Osteoblast (primary cell): Measurements from ENCODE around the gene C10orf71. TPM values are rescaled to one million over a fixed set of nuclear protein-coding genes. Genes with fewer than 3 reads are reported as not detected.

Source experiments
- DNase-seq: peaks from one replicate; pipeline ENCODE4 v3.0.0; 2011; ENCODE audit warnings: low spot score, mixed read lengths; ENCODE audit not compliant: insufficient read length; ENCODE audit errors: missing footprints
- H2AFZ ChIP-seq: 2 replicates; pipeline ENCODE4 v1.6.0; 2011; ENCODE audit warnings: mild to moderate bottlenecking, low read length
- H3K27ac ChIP-seq: 2 replicates; pipeline ENCODE4 v1.5.1; 2011; ENCODE audit warnings: mild to moderate bottlenecking, low read depth, low read length, moderate library complexity
- H3K27me3 ChIP-seq: 2 replicates; pipeline ENCODE4 v1.6.0; 2012; ENCODE audit warnings: mild to moderate bottlenecking, control low read depth, inconsistent platforms, low read length, moderate library complexity; ENCODE audit not compliant: insufficient read depth
- H3K36me3 ChIP-seq: 2 replicates; pipeline ENCODE4 v1.5.1; 2011; ENCODE audit warnings: mild to moderate bottlenecking, low read length, control low read depth, moderate library complexity; ENCODE audit not compliant: insufficient read depth
- H3K4me1 ChIP-seq: 2 replicates; pipeline ENCODE4 v1.5.1; 2011; ENCODE audit warnings: mild to moderate bottlenecking, low read length, control low read depth, moderate library complexity; ENCODE audit not compliant: insufficient read depth
- H3K4me2 ChIP-seq: 2 replicates; pipeline ENCODE4 v1.6.0; 2011; ENCODE audit warnings: mild to moderate bottlenecking, low read length; ENCODE audit not compliant: insufficient read depth
- H3K4me3 ChIP-seq: fragments of 200-600 bp; sonication (generic); 3 replicates; pipeline ENCODE4 v1.5.1; 2012; ENCODE audit warnings: mild to moderate bottlenecking, low read length, inconsistent platforms; ENCODE audit not compliant: insufficient read depth
- H3K79me2 ChIP-seq: 2 replicates; pipeline ENCODE4 v1.6.0; 2012; ENCODE audit warnings: mild to moderate bottlenecking, low read length, control low read depth, inconsistent platforms; ENCODE audit not compliant: insufficient read depth
- H3K9me3 ChIP-seq: 2 replicates; pipeline ENCODE4 v1.5.1; 2011; ENCODE audit warnings: low read depth, low read length, control low read depth
- H4K20me1 ChIP-seq: 2 replicates; pipeline ENCODE4 v1.6.0; 2012; ENCODE audit warnings: mild to moderate bottlenecking, low read length, control low read depth; ENCODE audit not compliant: insufficient read depth
- CTCF ChIP-seq: IDR thresholded peaks from 2 replicates; pipeline ENCODE4 v1.5.1; 2011; ENCODE audit warnings: mild to moderate bottlenecking, low read depth, low read length, moderate library complexity; ENCODE audit errors: extremely low read depth
- total RNA-seq: library from RNA; depleted of rRNA; stranded (reverse); fragments of >200 nt; gene quantifications from 2 replicates; pipeline ENCODE4 v1.2.3, GENCODE V29; 2012

C10orf71 gene
- total RNA-seq, 1 donor: not detected

GRCh38 chr10:49332333-49332732, 33.4 kb downstream of the C10orf71 start:
- no peaks in the 10 kb centered on the region for H3K36me3 ChIP-seq
- H3K27me3 ChIP-seq: peaks cover 6% of the 10 kb centered on the region
- H3K4me1 ChIP-seq: no peaks in the 10 kb centered on the region
- no peak overlapping the region for H3K4me2 ChIP-seq
- DNase-seq: no peak
- no peaks in the 10 kb centered on the region for H4K20me1 ChIP-seq
- H3K4me3 ChIP-seq: no peak overlapping the region
- TF ChIP-seq CTCF: no peak
- no peaks in the 10 kb centered on the region for H3K79me2 ChIP-seq
- H2AFZ ChIP-seq: no peak overlapping the region
- no peak overlapping the region for H3K27ac ChIP-seq
- H3K9me3 ChIP-seq: no peaks in the 10 kb centered on the region

- Histone ChIP-seq H3K4me2 (no peak overlapping the region), H3K4me3 (no peak overlapping the region), H3K79me2 (no peaks in the 10 kb centered on the region), H3K4me1 (no peaks in the 10 kb centered on the region), H2AFZ (no peak overlapping the region), H3K36me3 (no peaks in the 10 kb centered on the region), H3K27me3 (peaks cover 6% of the 10 kb centered on the region), H3K9me3 (no peaks in the 10 kb centered on the region), H4K20me1 (no peaks in the 10 kb centered on the region), H3K27ac (no peak overlapping the region)
- TF ChIP-seq CTCF: no peak
- DNase-seq: no peak
Observed at GRCh38 chr10:49332768-49333167, 33.8 kb downstream of the C10orf71 start.

- Histone ChIP-seq H2AFZ (no peak overlapping the region), H3K4me2 (no peak overlapping the region), H3K4me3 (no peak overlapping the region), H3K9me3 (no peaks in the 10 kb centered on the region), H3K36me3 (no peaks in the 10 kb centered on the region), H4K20me1 (no peaks in the 10 kb centered on the region), H3K79me2 (no peaks in the 10 kb centered on the region), H3K27me3 (peaks cover 6% of the 10 kb centered on the region), H3K4me1 (no peaks in the 10 kb centered on the region), H3K27ac (no peak overlapping the region)
- TF ChIP-seq CTCF: no peak
- DNase-seq: no peak
Observed at GRCh38 chr10:49333192-49333591, 34.2 kb downstream of the C10orf71 start.

GRCh38 chr10:49334964-49335363, 36.0 kb downstream of the C10orf71 start:
- Histone ChIP-seq H3K4me1 (no peaks in the 10 kb centered on the region), H3K4me3 (no peak overlapping the region), H3K27me3 (peaks cover 7% of the 10 kb centered on the region), H3K79me2 (no peaks in the 10 kb centered on the region), H4K20me1 (no peaks in the 10 kb centered on the region), H3K4me2 (no peak overlapping the region), H3K27ac (no peak overlapping the region), H3K9me3 (no peaks in the 10 kb centered on the region), H3K36me3 (no peaks in the 10 kb centered on the region), H2AFZ (no peak overlapping the region)
- no peak for DNase-seq
- no peak for TF ChIP-seq CTCF
